ENCODE measurements around the gene EPHA3.

The EPHA3 gene

DNA sequence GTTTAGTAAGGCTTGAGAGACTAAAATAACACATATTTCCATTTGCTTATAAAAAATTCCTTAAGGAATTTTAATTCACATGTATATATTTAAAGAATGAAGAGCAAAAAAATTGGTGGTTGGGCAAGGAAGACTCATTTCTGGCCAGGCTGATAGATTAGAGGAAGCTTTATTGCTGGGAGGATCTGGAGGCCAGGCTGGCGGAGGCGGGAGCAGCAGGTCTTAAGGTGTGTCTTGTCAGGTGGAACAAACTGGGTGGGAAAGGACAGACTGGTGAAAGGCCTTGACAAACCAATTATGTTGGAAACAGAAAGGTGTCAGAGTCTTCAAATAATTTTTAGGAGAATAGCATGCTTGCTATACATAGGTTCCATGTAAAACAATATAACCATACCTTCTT lies 124.7 kb downstream of the EPHA3 start:
- DNase-seq (ENCODE audit: low spot score): no peak

GRCh38 chr3:89234620-89235019 lies 127.2 kb downstream of the EPHA3 start:
- DNase-seq (ENCODE audit: low spot score): no peak

DNA sequence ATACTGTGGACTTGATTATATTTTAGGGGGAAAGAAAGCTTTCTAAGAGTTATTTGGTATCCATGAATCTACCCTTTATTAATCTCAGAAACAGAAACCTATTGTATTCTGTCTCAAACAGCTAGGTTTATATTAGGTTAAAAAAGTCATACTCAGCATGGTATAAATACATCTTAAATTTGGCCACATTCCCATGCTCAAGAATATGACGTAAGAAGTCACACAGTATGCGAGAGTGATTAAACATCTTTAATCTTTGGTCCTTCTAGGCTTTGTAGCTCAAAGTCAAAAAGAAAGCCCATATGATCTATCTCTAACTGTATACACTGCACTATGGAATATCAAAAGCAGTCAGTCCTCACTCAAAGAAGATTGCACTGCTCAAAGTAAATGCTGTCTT lies 131.4 kb downstream of the EPHA3 start:
- no peak for DNase-seq (ENCODE audit: low spot score)

GRCh38 chr3:89239774-89240173 lies 132.4 kb downstream of the EPHA3 start:
- DNase-seq (ENCODE audit: low spot score): no peak

DNA sequence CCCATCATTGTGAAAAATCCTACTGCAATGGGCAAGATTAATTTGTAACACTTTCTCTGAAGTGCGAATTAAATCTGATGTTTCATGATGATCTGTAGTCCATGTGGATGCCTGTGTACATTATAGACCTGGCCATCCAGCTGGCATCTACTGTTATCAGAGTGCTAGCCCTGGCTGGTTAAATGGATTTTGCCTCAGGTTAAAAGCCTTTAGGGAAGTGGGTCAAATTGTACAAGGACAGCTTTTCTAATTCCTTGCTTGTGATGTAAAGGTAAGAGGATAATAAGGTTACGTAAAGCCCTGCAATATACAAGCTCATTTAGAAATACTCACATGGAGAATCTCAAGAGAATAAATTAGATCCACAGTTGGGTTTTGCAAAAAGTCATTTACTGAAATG lies 138.2 kb downstream of the EPHA3 start:
- DNase-seq (ENCODE audit: low spot score): no peak

- no peak for DNase-seq (ENCODE audit: low spot score)
Measured at GRCh38 chr3:89246326-89246725, 138.9 kb downstream of the EPHA3 start.

- no peak for DNase-seq (ENCODE audit: low spot score)
Measured at GRCh38 chr3:89250742-89251141, 143.3 kb downstream of the EPHA3 start.

DNA sequence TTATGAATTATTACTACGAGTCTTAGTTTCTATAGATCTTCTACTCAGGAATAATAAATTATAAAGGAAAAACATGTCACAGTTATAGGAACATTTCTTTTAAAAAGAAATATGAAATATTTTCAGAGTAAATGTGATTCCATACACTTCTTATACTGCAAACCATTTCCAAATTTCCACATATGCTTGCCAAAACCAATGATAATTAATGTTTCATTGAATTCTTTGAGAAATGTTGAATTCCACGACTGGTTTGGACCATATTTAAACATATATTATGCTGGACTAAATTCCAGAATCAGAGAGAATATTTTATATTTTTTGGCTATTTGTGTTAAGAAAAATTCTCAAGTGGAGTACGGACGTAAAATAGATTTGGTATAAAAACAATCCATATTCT lies 144.6 kb downstream of the EPHA3 start:
- no peak for DNase-seq (ENCODE audit: low spot score)

DNA sequence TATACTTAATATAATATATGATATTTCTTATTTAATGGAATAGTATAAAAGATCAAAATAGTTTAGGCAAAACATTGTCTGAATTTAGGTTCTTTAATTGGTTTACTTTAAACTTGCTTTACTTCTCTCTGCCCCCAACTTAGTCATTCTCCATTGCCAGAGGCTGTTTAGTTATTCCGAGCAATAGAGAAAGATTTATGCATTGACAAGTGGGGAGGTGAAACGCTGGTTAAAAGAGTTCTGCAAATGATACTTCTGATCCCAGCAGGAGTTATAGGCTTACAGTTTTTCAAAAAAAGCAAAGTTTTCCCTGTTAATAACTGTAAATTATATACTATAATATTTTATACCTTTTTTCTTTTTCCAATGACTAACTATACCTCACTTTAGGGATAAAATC lies 145.4 kb downstream of the EPHA3 start:
- no peak for DNase-seq (ENCODE audit: low spot score)

GRCh38 chr3:89256395-89256794 lies 149.0 kb downstream of the EPHA3 start:
- no peak for DNase-seq (ENCODE audit: low spot score)

- no peak for DNase-seq (ENCODE audit: low spot score)
Measured at GRCh38 chr3:89256882-89257281, 149.5 kb downstream of the EPHA3 start.

DNA sequence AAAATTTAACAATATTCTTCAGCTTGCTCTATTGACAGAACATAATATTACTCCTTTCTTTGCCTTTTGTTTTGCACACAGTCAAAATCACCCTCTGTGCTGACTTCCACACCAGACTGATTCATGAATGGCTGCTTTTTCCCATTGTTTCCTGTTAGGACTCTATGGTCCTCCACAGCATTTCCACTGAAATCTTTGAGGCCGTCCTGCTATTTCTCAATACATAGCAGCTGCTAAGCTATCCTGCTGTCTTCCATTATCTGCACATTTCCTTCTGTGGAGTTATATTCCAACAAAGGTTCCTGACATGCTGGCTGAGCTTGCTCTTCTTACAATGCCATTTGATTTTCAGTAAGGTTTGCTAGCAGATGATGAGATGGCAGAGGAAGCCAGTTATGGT lies 153.3 kb downstream of the EPHA3 start:
- no peak for DNase-seq (ENCODE audit: low spot score)

GRCh38 chr3:89261673-89262072 lies 154.3 kb downstream of the EPHA3 start:
- DNase-seq (ENCODE audit: low spot score): no peak

DNA sequence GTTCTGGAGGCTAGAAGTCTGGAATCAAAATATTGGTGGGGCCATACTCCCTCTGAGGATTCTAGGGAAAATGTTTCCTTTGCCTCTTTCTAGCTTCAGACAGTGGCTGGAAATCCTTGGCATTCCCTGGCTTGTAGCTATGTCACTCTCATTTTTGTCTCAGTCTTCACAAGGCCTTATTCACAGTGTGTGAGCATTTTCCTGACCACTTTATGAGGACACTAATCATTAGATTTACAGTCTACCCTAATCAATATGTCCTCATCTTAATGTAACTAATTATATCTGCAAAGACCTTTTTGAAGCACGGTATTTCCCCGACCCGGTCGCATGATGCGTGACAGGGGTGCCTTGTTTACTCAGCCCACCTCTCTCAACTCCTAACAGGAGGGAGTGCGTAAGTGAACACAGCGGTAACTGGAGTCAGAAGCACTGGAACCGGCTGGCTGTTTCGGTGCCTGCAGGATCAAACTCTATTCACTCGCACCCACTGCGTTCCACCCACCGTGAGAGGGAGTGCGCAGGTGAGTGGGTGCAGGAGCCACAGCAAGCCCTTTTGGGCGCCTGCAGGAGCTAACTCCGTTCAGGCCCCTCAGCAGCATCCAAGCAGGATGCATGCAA lies 155.0 kb downstream of the EPHA3 start:
- DNase-seq (ENCODE audit: low spot score): no peak

DNA sequence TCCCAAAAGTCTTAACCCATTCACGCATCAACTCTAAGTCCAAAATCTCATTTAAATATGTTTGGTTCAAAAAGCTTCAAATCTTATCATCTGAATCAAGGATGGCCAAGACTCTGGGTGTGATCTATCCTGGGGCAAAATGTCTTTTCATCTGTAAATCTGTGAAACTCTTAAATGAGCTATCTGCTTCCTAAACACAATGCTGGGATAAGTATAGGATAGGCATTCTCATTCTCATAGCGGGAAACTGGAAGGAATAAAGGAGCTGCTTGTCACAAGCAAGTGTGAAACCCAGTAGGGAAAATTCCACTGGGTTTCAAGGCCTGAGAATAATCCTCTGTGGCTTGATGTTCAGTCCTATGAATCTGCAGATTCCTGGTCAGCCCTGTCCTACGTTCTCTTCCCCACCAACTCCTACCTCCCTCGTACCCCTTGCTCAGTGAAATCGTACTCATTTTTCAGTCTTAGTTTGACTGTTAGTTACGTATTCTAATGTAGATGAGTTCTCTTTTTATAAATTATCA lies 156.7 kb downstream of the EPHA3 start:
- DNase-seq (ENCODE audit: low spot score): no peak

DNA sequence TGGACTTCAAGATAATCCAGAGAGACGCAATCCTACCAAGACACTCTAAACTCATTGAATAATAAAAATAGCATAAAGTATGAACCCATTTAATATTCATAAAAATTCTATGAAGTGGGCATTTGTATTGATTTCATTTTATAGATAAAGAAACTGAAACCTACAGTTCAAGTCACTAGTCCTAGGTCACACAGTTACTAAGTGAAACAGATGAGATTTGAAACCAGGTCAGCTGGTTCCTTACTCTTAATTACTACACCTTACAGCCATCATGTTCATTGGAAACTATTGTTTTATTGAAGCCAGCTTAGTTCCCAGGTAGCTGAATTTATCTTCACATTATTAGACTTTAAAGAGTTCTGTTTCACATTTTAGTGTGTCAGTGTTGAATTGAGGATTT lies 158.7 kb downstream of the EPHA3 start:
- DNase-seq (ENCODE audit: low spot score): no peak

GRCh38 chr3:89268059-89268458 lies 160.6 kb downstream of the EPHA3 start:
- DNase-seq (ENCODE audit: low spot score): no peak

- no peak for DNase-seq (ENCODE audit: low spot score)
Measured at GRCh38 chr3:89270201-89270600, 162.8 kb downstream of the EPHA3 start.

DNA sequence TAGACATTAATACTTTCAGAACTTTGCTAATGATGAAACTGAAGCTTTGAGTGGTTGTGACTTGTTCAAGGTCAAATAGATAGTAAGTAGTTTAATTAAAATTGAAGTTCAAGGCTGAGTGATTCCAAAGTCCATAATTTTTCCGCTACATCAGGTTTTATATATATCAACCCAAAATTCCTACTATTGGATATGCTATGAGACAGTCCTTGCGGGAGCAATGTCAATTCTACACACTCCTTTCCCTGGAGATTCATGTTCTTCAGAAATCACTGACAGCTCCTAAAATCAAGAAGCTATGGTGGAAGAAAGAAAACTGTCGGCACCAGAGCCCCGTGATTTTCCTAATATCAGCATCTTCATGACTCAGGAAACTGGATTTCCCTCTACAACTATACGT lies 167.6 kb downstream of the EPHA3 start:
- no peak for DNase-seq (ENCODE audit: low spot score)

GRCh38 chr3:89276116-89276515 lies 168.7 kb downstream of the EPHA3 start:
- no peak for DNase-seq (ENCODE audit: low spot score)

GRCh38 chr3:89278302-89279025 lies 171.0 kb downstream of the EPHA3 start:
- peak; percentile 51 for DNase-seq (ENCODE audit: low spot score)

GRCh38 chr3:89280301-89280700 lies 172.9 kb downstream of the EPHA3 start:
- no peak for DNase-seq (ENCODE audit: low spot score)

GRCh38 chr3:89280822-89281365 lies 173.5 kb downstream of the EPHA3 start:
- no peak for DNase-seq (ENCODE audit: low spot score)
